Skeletal muscle cell (primary cell): ENCODE measurements around the gene TRIM2.
A peak's percentile ranks its signal among the peaks of the same experiment; 100 is the strongest.

Experiments used
- DNase-seq: peaks from one replicate; pipeline ENCODE4 v3.0.0-alpha.2; 2010; ENCODE audit warnings: low read depth
- H3K4me3 ChIP-seq: 2 replicates; pipeline ENCODE4 v1.5.1; 2011; ENCODE audit warnings: low read depth, mild to moderate bottlenecking, control low read depth, low read length, moderate library complexity

TRIM2 gene

GRCh38 chr4:153297116-153297515 lies 92.9 kb downstream of the TRIM2 start:
- DNase-seq = no peak

GRCh38 chr4:153310793-153311192 lies 106.5 kb downstream of the TRIM2 start:
- DNase-seq = no peak
- H3K4me3 ChIP-seq = no peak overlapping the region

More at GRCh38 chr4:153297116-153297515, 92.9 kb downstream of the TRIM2 start:
- H3K4me3 ChIP-seq = no peak overlapping the region

- no peak for DNase-seq
- H3K4me3 ChIP-seq = no peak overlapping the region
Measured at GRCh38 chr4:153314915-153315314, 110.7 kb downstream of the TRIM2 start.

- H3K4me3 ChIP-seq = no peak overlapping the region
- DNase-seq = no peak
Measured at GRCh38 chr4:153318696-153319320, 114.6 kb downstream of the TRIM2 start.

GRCh38 chr4:153322791-153323190 lies 118.5 kb downstream of the TRIM2 start:
- no peak for DNase-seq
- no peak overlapping the region for H3K4me3 ChIP-seq

- no peak for DNase-seq
- no peak overlapping the region for H3K4me3 ChIP-seq
Measured at GRCh38 chr4:153324046-153324445, 119.8 kb downstream of the TRIM2 start.

GRCh38 chr4:153325558-153325957 lies 121.3 kb downstream of the TRIM2 start:
- no peak for DNase-seq
- H3K4me3 ChIP-seq = no peak overlapping the region

GRCh38 chr4:153326513-153326912 lies 122.3 kb downstream of the TRIM2 start:
- DNase-seq = no peak
- H3K4me3 ChIP-seq = no peak overlapping the region

- no peak for DNase-seq
Measured at GRCh38 chr4:153327247-153327646, 123.0 kb downstream of the TRIM2 start.

GRCh38 chr4:153332936-153333335 lies 128.7 kb downstream of the TRIM2 start:
- no peak for DNase-seq
- no peak overlapping the region for H3K4me3 ChIP-seq

More at GRCh38 chr4:153327247-153327646, 123.0 kb downstream of the TRIM2 start:
- H3K4me3 ChIP-seq = no peak overlapping the region

- no peak for DNase-seq
- H3K4me3 ChIP-seq = no peak overlapping the region
Measured at GRCh38 chr4:153333874-153334273, 129.6 kb downstream of the TRIM2 start.

GRCh38 chr4:153335665-153336064 lies 131.4 kb downstream of the TRIM2 start:
- no peak for DNase-seq
- H3K4me3 ChIP-seq = no peak overlapping the region

GRCh38 chr4:153337686-153338085 lies 133.4 kb downstream of the TRIM2 start:
- no peak overlapping the region for H3K4me3 ChIP-seq
- DNase-seq = no peak

GRCh38 chr4:153341575-153342090 lies 137.4 kb downstream of the TRIM2 start:
- no peak for DNase-seq
- H3K4me3 ChIP-seq = no peak overlapping the region

- DNase-seq = no peak
- no peak overlapping the region for H3K4me3 ChIP-seq
Measured at GRCh38 chr4:153342751-153343552, 138.7 kb downstream of the TRIM2 start.

GRCh38 chr4:153344131-153345011 lies 140.1 kb downstream of the TRIM2 start, which contains the start of gene MND1:
Gene MND1, plus strand, starts transcription at chr4:153344688. Its CDS starts 50 bp downstream, at chr4:153344738.
- peak within 1 kb of the TSS; percentile 83 for H3K4me3 ChIP-seq
- no peak for DNase-seq

- H3K4me3 ChIP-seq = peak overlapping the region; percentile 83
- no peak for DNase-seq
Measured at GRCh38 chr4:153345012-153345981, 141.1 kb downstream of the TRIM2 start.

GRCh38 chr4:153346031-153346430 lies 141.8 kb downstream of the TRIM2 start:
- no peak overlapping the region for H3K4me3 ChIP-seq
- no peak for DNase-seq

GRCh38 chr4:153346563-153346962 lies 142.3 kb downstream of the TRIM2 start:
- H3K4me3 ChIP-seq = no peak overlapping the region
- DNase-seq = no peak
